ENCODE data around the gene NEAT1.
"Not testable (repeated sequence)": the region's sequence is repeated elsewhere in the genome, so short reads cannot be mapped to it uniquely, and the experiment has no call there.

The NEAT1 gene

DNA sequence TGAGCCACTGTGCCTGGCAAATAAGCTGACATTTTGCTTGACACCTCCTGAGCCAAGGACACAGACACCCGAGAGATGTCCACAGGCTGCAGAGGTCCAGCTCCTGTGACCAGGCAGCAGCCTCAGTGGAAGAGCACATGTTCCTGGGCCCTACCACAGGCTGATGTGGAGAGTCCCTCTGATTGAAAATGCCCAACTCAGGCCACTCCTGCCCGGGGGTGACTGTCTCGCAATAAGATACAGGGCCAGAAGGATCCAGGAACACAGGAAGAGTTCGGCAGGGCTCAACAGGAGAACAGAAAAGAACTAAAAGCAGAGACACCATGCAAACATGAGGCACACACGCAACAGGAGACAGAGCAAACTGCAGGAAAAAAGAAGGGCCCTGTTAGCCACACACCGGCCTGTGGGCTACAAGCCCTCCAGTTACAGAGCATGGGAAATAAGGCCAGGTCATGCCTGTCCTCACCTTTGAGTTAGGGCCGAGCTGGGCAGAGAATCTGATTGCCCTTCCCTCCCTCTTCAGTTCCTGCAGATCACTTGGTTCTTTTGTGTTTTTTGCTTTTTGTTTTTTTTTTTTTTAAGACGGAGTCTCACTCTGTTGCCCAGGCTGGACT is 47.9 kb downstream of the NEAT1 start:
- TF ChIP-seq, protein P1, sequence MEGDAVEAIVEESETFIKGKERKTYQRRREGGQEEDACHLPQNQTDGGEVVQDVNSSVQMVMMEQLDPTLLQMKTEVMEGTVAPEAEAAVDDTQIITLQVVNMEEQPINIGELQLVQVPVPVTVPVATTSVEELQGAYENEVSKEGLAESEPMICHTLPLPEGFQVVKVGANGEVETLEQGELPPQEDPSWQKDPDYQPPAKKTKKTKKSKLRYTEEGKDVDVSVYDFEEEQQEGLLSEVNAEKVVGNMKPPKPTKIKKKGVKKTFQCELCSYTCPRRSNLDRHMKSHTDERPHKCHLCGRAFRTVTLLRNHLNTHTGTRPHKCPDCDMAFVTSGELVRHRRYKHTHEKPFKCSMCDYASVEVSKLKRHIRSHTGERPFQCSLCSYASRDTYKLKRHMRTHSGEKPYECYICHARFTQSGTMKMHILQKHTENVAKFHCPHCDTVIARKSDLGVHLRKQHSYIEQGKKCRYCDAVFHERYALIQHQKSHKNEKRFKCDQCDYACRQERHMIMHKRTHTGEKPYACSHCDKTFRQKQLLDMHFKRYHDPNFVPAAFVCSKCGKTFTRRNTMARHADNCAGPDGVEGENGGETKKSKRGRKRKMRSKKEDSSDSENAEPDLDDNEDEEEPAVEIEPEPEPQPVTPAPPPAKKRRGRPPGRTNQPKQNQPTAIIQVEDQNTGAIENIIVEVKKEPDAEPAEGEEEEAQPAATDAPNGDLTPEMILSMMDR (IDR thresholded peaks at IDR 0.05; ENCODE audit: insufficient read depth, missing control alignments): no peak
- FAIRE-seq (no peak), DNase-seq (ENCODE audit: insufficient read length, low spot score) (no peak)

DNA sequence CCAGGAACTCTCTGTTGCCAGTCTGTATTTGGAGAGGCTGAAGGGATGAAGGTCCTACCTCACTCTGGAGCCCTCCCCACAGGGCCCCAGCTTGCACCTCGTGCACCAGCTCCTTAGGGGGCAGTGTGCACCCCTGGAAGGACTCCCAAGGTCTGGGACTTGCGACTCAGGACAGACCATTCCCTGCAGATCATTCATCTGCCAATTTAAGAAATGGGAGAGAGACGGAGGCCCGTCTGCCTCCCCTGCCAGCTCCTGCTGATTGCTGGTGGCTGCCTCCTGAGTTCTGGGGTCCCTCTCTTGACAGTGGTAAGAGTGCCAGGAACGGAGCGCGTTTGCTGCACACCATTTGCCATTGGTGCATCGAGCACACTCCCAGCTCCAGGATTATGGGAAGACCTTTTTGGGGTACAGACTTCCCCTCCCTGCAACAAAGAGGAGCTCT is 48.9 kb downstream of the NEAT1 start:
- TF ChIP-seq, protein P1 (IDR thresholded peaks at IDR 0.05; ENCODE audit: insufficient read depth, missing control alignments): peak; percentile 23
- DNase-seq (ENCODE audit: insufficient read length, low spot score) (no peak), FAIRE-seq (no peak)

DNA sequence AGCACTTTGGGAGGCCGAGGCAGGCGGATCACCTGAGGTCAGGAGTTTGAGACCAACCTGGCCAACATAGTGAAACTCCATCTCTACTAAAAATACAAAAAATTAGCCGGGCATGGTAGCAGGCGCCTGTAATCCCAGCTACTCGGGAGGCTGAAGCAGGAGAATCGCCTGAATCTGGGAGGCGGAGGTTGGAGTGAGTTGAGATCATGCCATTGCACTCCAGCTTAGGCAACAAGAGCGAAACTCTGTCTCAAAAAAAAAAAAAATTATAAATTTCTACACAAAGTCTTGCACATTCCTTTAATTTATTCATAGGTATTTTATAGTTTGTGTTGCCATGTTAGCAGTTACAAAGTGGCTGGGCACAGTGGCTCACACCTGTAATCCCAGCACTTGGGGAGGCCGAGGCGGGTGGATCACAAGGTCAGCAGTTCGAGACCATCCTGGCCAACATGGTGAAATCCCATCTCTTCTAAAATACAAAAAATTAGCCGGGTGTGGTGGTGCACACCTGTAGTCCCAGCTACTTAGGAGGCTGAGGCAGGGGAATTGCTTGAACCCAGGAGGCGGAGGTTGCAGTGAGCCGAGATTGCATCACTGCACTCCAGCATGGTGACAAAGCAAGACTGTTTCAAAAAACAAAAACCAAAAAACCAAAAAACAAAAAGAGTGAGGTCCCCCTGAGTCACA is 50.1 kb downstream of the NEAT1 start:
- FAIRE-seq; DNase-seq (ENCODE audit: insufficient read length, low spot score): not testable (repeated sequence)

GRCh38 chr11:65473278-65473860 is 50.8 kb downstream of the NEAT1 start:
- TF ChIP-seq, protein P1 (IDR thresholded peaks at IDR 0.05; ENCODE audit: insufficient read depth, missing control alignments): no peak
- no peak for FAIRE-seq
- DNase-seq (ENCODE audit: insufficient read length, low spot score): no peak

GRCh38 chr11:65474864-65475263 is 52.3 kb downstream of the NEAT1 start:
- DNase-seq (ENCODE audit: insufficient read length, low spot score): no peak
- FAIRE-seq: no peak
- TF ChIP-seq, protein P1 (IDR thresholded peaks at IDR 0.05; ENCODE audit: insufficient read depth, missing control alignments): no peak

GRCh38 chr11:65476632-65477148 is 54.1 kb downstream of the NEAT1 start:
- FAIRE-seq (no peak), DNase-seq (ENCODE audit: insufficient read length, low spot score) (no peak)
- TF ChIP-seq, protein P1 (IDR thresholded peaks at IDR 0.05; ENCODE audit: insufficient read depth, missing control alignments): no peak

DNA sequence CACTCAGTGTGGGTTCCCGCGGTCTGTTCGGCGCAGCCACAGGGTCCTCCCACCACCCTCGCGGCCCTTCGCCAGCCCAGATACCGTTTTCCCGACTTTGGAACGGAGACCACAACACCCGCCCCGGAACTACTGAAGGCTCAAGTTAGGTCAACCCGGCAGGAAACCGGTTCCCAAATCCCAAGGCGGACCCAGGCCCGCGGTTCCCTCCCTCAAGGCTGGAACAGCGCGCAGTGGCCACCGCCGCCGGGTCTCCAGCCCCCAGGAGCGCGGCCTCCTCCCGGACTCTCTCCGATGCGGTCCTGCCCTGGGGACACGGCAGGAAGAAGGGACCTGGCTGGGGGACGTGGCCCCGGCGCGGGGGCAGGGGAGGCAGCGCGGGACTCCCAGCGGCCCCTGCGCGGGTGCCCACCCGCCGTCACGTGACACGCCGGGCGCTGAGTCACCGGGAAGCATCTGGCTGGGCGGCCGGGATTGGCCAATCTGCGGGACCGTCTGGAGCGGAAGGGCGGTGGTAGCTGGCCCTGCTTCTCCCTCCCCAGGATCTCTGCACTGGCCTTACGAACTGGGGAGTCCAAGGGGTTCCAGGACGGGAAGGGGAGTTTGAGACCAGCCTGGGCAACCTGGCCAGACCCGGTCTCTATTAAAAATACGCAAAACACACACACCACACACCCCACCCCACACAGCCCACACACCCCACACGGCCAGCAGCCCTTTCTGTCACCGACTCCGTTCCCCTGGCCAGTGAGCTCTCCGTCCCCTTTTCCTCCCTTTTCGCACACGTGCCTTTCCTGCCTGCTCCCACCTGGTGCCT is 54.8 kb downstream of the NEAT1 start:
- FAIRE-seq (no peak), DNase-seq (ENCODE audit: insufficient read length, low spot score) (peak; percentile 95)
- TF ChIP-seq, protein P1 (IDR thresholded peaks at IDR 0.05; ENCODE audit: insufficient read depth, missing control alignments): no peak
